Vagina (tissue), 2 donors: ENCODE measurements around the gene DAB2.

Source experiments
- CTCF ChIP-seq, 3 experiments: fragments of 450-650 bp in 2 of 3; fragments of 200-600 bp in 1 of 3; sonication (generic) in 1 of 3; IDR thresholded peaks; one replicate each; pipeline ENCODE4 v1.5.1; 2017 to 2019; ENCODE audit warnings: antibody characterized with exemption in 3 of 3, mild to moderate bottlenecking in 2 of 3, moderate library complexity in 2 of 3
- POLR2A ChIP-seq, 2 donors: fragments of 450-650 bp; IDR thresholded peaks; one replicate each; pipeline ENCODE4 v1.6.1; 2017; ENCODE audit warnings: antibody characterized with exemption in 2 of 2, mild to moderate bottlenecking in 2 of 2, moderate library complexity in 2 of 2
- POLR2AphosphoS5 ChIP-seq, 2 donors: sonication (generic); formaldehyde crosslinking; IDR thresholded peaks; one replicate each; pipeline ENCODE4 v1.9.0; 2017; ENCODE audit warnings: antibody characterized with exemption in 2 of 2, mild to moderate bottlenecking in 2 of 2, low read depth in 1 of 2; ENCODE audit not compliant: insufficient read depth in 1 of 2

DNA sequence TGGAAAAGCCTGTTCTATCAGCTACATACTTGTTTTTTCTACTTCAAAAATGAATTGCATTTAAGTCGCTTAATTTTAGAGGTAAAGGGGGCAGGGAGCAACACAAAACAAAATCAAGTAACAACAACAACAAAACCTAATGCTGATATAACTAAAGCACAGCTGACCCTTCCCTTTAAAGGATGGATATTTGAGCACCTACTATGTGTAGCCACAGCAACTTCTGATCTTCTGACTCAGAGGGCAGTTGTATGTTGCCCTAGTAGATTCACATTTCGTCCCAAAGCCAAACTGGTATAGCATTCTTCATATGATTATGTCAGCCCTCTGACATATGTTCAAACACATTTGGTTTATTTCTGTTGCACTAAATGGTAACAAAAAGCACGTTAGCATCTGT lies 6.8 kb downstream of the DAB2 start:
- TF ChIP-seq CTCF (IDR thresholded peaks at IDR 0.05): no peak
- no peak for TF ChIP-seq POLR2AphosphoS5 (IDR thresholded peaks at IDR 0.05; ENCODE audit: insufficient read depth in 1 of 2, low read depth in 1 of 2)
- TF ChIP-seq POLR2A (IDR thresholded peaks at IDR 0.05): no peak
